Measurements from ENCODE around the gene TP53I3.
"Not testable (repeated sequence)": the region's sequence is repeated elsewhere in the genome, so short reads cannot be mapped to it uniquely, and the experiment has no call there.

The TP53I3 gene, protein sequence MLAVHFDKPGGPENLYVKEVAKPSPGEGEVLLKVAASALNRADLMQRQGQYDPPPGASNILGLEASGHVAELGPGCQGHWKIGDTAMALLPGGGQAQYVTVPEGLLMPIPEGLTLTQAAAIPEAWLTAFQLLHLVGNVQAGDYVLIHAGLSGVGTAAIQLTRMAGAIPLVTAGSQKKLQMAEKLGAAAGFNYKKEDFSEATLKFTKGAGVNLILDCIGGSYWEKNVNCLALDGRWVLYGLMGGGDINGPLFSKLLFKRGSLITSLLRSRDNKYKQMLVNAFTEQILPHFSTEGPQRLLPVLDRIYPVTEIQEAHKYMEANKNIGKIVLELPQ
- total RNA-seq = 0 to 0.29 (median 0.09) reads per million in 4 experiments

DNA sequence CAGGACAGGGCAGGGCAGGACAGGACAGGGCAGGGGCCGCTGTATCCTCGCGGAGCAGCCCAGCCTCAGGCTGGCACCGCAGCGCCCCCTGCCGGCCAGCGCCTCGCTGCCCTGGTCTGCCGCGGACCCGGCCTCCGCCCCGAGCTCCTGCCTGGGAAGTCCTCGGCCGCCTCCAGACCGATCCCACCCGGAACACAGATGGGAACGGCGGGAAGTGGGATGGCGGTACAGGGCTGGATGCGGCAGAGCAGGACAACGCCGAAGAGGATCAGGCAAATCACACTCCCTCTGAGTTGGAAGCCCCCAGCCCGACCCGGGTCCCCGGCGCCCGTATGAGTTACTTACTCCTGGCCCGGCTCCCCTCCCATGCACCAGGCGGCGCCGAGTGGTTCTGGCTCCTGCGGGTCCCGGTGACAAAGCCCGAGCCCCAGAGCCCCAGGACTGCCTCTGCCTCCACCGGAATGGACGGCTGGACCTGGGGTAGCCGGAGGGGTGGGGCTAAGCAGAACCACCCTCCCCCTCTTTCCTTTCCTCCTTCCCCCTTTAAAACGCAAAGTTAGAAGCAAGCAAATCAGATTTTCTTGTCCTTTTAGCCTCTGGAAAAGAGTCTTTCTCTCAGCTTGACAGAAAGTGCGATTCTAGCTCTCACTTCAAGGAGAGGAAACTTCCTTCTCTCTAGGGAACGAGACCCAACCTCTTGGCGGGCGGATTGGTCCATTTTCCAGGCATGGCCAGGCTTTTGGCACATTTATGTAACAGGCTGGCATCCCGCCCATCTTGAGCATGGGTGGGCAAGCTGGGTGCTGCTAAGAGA lies at the start of gene TP53I3:
TP53I3 (minus strand) TSS at position 449 of the 814 bp plus-strand sequence. CDS start 508 bp downstream, outside the sequence.
- peak; percentile 68 for DNase-seq

DNA sequence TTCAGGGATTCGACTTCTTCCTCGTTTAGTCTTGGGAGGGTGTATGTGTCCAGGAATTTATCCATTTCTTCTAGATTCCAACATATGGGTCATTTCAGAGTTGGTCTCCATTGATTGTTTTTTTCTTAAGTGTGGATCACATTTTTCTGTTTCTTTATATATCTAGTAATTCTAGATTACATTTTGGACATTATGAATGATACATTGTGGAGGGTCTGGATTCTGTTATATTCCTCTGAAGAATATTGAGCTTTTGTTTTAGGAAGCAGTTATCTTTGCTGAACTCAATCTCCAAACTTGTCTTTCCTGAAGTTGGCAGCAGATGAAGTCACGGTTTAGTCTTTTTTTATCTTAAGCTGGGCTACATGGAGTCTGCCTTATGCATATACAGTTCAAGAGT lies 47.9 kb upstream of the TP53I3 start:
- no peak for DNase-seq

- no peak for DNase-seq
Observed at GRCh38 chr2:24125956-24126355, 41.3 kb upstream of the TP53I3 start.

DNA sequence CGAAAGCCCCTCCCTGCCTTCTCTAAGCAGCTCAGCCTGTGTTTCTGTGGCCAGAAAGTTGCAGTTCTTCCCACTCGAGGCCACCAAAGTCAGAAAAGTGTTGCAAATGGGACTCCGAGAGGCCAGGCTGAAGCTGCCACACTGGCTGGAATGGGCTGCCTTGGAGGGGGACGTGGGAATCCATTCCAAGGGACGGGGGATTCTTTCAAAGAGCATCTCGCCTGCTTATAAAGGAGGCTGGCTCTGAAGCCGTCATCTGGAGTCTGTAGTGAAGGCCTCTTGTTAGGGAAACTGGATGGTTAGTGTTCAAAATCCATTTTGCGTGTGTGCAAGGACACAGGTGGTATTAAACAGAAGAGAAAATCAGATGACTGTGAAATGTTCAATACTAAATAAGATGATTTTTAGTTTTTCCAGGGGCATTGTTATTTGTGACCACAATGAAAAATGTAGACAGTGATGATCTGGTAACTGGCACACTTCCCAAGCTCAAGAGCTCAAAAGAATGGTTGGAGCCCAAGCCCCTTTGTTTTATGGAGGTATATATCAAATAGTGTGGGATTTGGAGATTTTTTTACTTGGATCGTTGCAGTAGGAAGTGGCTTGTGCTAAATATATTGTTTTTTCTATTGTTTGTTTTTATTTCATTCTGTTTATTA lies 39.4 kb upstream of the TP53I3 start:
- DNase-seq = no peak

DNA sequence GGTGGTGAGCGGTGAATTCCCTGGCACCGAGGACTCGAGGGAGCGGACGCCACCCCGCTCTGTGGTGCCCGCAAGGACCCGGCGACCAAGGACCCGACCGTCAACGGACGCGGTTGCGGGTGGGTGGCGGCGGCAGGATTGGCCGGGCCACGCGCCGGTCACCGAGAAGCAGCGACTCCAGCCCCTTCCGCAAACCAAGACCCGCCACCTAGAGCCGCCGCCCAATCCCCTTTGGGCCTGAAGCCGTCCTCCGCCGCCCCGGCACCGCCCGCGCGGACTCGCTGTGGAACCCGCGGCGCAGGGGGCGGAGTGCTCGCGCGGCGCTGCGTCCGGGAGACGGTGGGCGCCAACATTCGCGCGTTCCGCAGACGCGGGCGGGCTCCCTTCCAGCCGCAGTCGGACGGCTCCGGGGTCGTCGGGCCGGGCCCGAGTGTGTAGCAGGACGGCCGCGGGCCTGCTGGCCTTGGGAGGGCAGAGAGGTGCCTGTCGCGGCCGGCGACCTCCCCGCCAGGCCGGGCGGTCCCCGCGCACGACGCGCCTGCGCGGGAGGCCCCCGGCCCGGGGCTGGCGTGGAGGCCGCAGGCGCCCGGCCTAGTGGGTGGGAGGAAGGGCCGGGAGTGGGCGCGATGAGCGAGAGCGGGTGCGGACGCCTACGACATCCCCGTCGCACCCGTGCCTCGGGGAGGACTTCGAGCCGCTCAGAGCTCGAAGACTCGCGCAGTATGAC lies 38.7 kb upstream of the TP53I3 start, which contains the start of the genes FAM228B and PFN4:
FAM228B (plus strand) TSS at position 275 of the 727 bp plus-strand sequence. CDS start 893 bp downstream, outside the sequence.
PFN4 (minus strand) TSS at position 140 of the 727 bp plus-strand sequence. CDS start 799 bp downstream, outside the sequence.
- peak; percentile 23 for DNase-seq

DNA sequence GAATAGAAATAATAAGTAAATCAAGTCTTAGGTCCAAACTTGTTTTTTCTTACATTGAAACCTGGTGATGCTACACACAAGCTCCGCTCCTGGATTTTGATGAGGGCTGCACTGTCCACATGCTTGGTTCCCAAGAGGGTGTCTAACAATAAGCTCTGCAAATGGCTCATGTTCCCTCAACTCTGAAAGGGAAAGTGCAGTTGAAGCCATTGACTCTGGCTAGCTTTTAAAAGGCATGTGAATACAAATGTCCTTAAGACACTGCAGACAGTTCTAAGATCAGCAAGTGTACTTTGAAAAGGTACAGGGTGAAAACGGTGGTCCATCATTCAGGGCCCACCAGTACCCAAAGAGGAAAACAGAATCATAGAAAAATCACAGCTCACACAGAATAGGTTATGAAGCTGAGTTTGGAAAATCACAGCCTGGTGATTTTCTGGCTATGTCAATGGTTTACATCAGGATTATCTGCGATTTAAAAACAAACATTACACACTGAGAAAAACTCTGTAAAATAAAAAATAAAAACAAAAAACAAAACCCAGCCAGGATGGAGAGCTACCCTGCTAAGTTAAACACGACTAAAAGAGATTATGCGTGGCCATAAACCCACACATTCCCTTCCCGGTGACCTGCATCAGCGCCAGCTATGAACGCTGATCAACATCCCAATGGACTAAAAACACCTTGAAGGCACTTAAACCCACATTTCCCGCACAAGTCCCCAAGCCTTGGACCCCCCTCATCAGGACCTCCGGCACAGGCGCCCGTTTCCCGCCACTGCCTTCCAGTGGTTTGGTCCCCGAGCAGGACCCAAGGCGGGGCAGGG lies 37.9 kb upstream of the TP53I3 start:
- DNase-seq = no peak

GRCh38 chr2:24121469-24121868 lies 36.8 kb upstream of the TP53I3 start:
- no peak for DNase-seq

DNA sequence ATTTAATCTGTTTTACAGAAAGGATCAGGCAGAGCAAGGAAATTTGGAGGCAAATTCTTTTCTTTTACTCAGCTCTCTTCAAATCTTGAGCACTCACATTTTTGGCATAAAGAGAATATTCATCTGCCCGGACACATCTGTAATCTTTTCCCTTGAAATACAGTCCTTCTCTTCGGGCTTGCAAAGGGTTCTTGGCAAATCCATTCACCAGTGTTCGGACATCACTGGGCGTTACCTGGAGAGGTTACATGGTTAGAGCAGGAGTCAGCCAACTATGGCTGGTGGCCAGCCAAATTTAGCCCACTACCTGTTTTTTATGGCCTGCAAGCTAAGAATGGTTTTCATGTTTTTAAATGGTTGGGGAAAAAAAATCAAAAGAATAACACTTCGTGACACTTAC lies 36.4 kb upstream of the TP53I3 start:
- DNase-seq = no peak

DNA sequence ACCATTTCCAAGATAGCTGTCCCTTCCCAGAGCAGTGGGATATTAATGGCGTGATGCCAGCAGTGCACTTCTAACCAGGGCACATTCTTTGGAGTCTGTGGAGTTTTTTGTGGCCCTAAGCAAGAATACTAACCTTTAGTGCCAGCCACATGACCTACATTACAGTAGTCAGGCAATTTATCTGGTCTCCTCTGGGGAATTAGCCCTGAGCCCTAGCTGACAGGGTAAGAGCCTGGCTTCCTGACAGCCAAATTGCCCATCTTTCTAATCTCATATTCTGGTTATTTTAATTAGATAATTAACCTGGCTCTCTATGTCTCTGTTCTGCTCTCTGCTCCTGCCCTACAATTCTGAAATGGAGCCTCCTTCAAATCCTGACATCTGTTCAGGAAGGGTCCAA lies 33.3 kb upstream of the TP53I3 start:
- DNase-seq = no peak

- DNase-seq = no peak
Observed at GRCh38 chr2:24115057-24115456, 30.4 kb upstream of the TP53I3 start.

GRCh38 chr2:24111407-24111901 lies 26.8 kb upstream of the TP53I3 start:
- DNase-seq = no peak

DNA sequence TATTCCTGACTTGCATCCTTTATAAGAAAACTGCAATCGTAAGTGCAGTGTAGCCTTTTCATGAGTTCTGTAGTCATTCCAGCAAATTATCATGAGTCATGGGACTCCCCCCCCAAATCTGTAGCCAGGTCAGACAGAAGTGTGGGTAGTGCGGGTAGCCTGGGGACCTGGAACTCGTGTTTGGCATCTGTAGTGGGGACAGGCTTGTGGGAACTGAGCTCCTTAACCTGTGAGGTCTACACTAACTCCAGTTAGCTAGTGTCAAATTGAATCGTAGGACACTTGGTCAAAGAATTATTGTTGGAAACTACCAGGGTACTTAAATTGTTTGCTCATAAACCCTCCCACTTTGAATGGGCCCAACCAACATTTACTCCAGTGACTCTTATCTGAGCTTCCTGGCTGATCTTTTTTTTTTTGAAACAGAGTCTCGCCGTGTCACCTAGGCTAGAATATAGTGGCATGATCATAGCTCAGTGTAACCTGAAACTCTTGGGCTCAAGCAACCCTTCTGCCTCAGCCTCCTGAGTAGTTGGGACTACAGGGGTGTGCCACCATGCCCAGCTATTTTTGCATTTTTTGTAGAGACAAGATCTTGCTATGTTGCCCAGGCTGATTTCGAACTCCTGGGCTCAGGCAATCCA lies 26.1 kb upstream of the TP53I3 start:
- no peak for DNase-seq

DNA sequence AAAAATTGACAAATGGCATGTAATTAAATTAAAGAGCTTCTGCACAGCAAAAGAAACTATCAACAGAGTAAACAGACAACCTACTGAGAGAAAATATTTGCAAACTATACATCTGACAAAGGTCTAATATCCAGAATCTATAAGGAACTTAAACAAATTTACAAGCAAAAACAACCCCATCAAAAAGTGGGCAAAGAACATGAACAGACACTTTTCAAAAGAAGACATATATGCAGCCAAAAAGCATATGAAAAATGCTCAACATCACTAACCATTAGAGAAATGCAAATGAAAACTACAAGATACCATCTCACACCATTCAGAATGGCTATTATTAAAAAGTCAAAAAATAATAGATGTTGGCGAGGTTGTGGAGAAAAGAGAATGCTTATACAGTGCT lies 24.8 kb upstream of the TP53I3 start:
- DNase-seq = not testable (repeated sequence)

DNA sequence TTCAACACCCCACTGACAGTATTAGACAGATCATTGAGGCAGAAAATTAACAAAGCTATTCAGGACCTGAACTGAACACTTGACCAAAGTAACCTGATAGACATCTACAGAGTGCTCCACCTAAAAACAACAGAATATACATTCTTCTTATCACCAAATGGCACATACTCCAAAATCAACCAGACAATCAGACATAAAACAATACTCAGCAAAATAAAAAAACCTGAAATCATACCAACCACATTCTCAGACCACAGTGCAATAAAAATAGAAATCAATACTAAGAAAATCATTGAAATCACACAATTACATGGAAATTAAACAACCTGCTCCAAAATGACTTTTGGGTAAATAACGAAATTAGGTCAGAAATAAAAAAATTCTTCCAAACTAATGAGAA lies 22.7 kb upstream of the TP53I3 start:
- no peak for DNase-seq

GRCh38 chr2:24106786-24107185 lies 22.2 kb upstream of the TP53I3 start:
- no peak for DNase-seq

DNA sequence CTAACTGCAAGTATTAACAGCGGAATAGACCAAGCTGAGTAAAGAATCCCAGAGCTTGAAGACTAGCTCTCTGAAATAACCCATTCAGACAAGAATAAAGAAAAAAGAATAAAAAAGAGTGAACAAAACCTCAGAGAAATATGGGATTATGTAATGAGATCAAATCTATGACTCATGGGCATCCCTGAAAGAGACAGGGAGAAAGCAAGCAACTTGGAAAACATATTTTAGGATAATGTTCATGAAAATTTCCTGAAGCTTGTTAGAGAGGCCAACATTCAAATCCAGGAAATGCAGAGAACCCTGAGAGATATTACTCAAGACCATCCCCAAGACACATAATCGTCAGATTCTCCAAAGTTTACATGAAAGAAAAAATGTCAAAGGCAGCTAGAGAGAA lies 21.2 kb upstream of the TP53I3 start:
- no peak for DNase-seq

- no peak for DNase-seq
Observed at GRCh38 chr2:24104906-24105305, 20.3 kb upstream of the TP53I3 start.

DNA sequence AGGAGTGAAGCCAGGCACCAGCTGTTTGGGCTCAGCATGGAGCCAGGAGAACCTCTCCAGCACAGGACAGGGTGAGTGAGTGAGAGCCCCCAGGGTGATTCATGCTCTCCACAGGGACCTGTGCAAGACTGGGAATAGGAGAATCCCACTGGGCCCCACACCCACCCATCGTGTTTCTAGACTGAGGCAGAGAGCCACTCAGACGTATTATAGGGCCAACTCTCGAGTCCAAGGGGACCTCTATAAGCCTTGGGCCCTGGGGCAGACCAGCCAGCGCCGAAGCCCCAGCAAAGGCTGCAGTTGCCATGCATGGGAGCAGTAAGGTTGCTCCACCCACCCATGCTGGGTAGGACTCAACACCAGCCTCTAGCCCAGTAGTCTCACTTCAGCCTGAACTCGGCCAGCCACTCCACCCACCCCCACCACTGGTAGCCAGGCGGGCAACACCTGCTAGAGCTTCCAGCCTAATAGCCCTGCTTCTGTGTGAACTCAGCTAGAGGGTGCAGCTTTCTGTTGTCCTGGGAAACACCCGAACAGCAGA lies 19.5 kb upstream of the TP53I3 start:
- no peak for DNase-seq

DNA sequence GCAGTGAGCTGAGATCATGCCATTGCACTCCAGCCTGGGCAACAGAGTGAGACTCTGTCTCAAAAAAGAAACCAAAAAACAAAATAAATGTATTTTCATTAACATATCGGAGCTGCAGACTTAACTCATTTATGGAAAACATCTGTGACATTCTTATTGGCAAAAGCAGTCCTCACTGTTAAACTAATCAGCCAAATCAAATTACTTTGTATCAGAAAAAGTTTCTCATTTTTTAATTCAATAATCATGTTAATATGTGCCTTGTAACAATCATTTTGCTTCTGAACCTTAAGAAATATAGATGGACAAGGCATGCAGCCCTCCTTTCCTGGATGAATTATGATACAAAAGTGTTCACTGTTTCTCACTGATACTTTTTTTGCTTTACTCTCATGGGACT lies 18.0 kb upstream of the TP53I3 start:
- no peak for DNase-seq

DNA sequence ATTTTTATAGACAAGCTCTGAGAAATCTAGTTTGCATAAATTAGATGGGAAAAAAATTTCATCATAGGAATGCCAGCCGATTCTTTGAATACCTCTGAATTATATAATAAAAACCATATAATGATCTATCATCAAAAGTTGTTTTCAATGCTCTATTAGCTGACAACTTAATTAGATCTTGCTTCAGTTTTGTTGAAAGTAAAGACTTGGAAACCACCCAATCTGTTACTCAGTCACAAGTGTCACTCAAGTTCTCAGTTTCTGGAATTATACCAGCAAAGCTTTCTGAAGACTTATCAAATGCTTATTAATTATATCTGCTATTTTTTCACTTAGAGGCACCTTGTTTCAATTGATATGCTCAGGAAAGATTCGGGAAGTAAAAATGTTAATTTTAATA lies 17.4 kb upstream of the TP53I3 start:
- no peak for DNase-seq

GRCh38 chr2:24100732-24101131 lies 16.1 kb upstream of the TP53I3 start:
- not testable (repeated sequence) for DNase-seq

All from effector CD8-positive, alpha-beta T cell (primary cell).